ENCODE results near the gene ATRN. TPM values are rescaled to one million over a fixed set of nuclear protein-coding genes. Genes with fewer than 3 reads are reported as not detected.

Gene ATRN
- total and polyA plus RNA-seq, 2 of the 8 experiments (the other 6 are each of a cell fraction or from before 2014, with no cell fraction given), result 12.0 to 17.4 TPM

DNA sequence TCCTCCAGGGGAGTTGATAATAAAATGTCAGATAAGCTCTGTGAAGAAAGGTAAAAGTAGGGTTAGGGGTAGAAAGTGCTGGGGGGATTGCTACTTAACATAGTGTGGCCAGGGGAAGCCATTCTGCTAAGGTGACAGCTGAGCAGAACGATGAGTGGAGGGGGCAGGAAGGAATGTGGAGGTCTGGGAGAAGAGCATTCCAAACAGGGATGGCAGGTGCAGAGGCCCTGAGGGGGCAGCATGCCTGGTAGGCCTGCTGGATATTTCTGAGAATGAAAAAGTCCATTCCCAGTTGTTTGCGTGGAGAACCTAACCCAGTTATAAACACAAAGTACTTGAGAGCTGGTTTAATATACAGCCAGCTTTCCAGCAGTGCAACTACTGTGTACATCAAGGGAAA is 183.1 kb downstream of the ATRN start:
- FAIRE-seq (no peak), DNase-seq (ENCODE audit: low read depth in 1 of 2, low spot score in 2 of 2) (no peak)
- ChIA-PET POLR2A (ENCODE audit: partially characterized antibody) (no interaction called here), CTCF (ENCODE audit: partially characterized antibody) (interaction anchor here (0.8 to 2.1 kb wide), 6 partner anchors 15 to 90 kb away, joined by 3 to 9 read pairs (median 4); no protein-coding TSS in a partner anchor)
- H3K23me2 ChIP-seq (ENCODE audit: low read depth, low read length), result no peaks in the 10 kb centered on the region
- no peaks in the 10 kb centered on the region for H4K20me1 ChIP-seq (replicated peaks in 1 of 2; ENCODE audit: control insufficient read depth in 1 of 2, insufficient read depth in 2 of 2, low read length in 2 of 2)
- H3K4me1 ChIP-seq (replicated peaks in 1 of 4; ENCODE audit: control insufficient read depth in 3 of 4, insufficient read depth in 4 of 4, low read length in 3 of 4), result no peaks in the 10 kb centered on the region; a peak in 1 of 7 replicates
- no peaks in the 10 kb centered on the region for H3K79me2 ChIP-seq (ENCODE audit: control insufficient read depth in 1 of 2, insufficient read depth in 2 of 2, low read length in 2 of 2)
- H3K14ac ChIP-seq (ENCODE audit: insufficient read length), result no peak overlapping the region
- H3K27me3 ChIP-seq (replicated peaks in 1 of 4; ENCODE audit: control insufficient read depth in 3 of 4, extremely low read depth in 1 of 4, insufficient read depth in 3 of 4, low read length in 3 of 4), result no peaks in the 10 kb centered on the region
- no peak overlapping the region for H3K23ac ChIP-seq (ENCODE audit: insufficient read length)
- no peak overlapping the region for H3K4me3 ChIP-seq (ENCODE audit: extremely low read depth in 1 of 4, insufficient read depth in 2 of 4, low read depth in 3 of 4, low read length in 4 of 4)
- no peak overlapping the region for H2BK12ac ChIP-seq (ENCODE audit: low read depth, low read length)
- no peak overlapping the region for H2AFZ ChIP-seq (ENCODE audit: low read length)
- no peak overlapping the region for H2BK15ac ChIP-seq (ENCODE audit: low read length)
- no peak overlapping the region for H4K8ac ChIP-seq (ENCODE audit: extremely low read depth, insufficient read depth, low read length)
- no peak overlapping the region for H3K27ac ChIP-seq (ENCODE audit: low read depth, low read length)
- H3K56ac ChIP-seq (replicated peaks; ENCODE audit: insufficient read length, low read depth, low read length), result no peak overlapping the region
- H3K9ac ChIP-seq (replicated peaks in 1 of 4; ENCODE audit: extremely low read depth in 1 of 4, low read depth in 3 of 4, low read length in 3 of 4), result no peak overlapping the region
- no peak overlapping the region for H3K18ac ChIP-seq (ENCODE audit: extremely low read depth, low read length)
- H3K36me3 ChIP-seq (ENCODE audit: control insufficient read depth in 2 of 4, insufficient read depth in 4 of 4, low read length in 3 of 4), result no peaks in the 10 kb centered on the region
- no peak overlapping the region for H2BK5ac ChIP-seq (ENCODE audit: low read depth, low read length)
- no peak overlapping the region for H2BK20ac ChIP-seq (ENCODE audit: low read length)
- no peaks in the 10 kb centered on the region for H3K9me3 ChIP-seq (ENCODE audit: insufficient read depth in 2 of 2, low read depth in 1 of 2, low read length in 1 of 2)
- H4K5ac ChIP-seq (ENCODE audit: insufficient read length, low read depth, low read length), result no peak overlapping the region
- H2BK120ac ChIP-seq (replicated peaks; ENCODE audit: low read depth, low read length), result no peak overlapping the region
- H2AK5ac ChIP-seq (ENCODE audit: low read depth, low read length), result no peak overlapping the region
- H3K4ac ChIP-seq (replicated peaks; ENCODE audit: insufficient read length, low read depth, low read length), result no peak overlapping the region
- H3K79me1 ChIP-seq (ENCODE audit: low read depth, low read length), result no peaks in the 10 kb centered on the region
- no peak overlapping the region for H3K4me2 ChIP-seq (ENCODE audit: insufficient read depth in 1 of 2, low read depth in 2 of 2, low read length in 2 of 2)
- WGBS, 2 experiments (ENCODE audit: extremely low coverage in 1 of 2, insufficient coverage in 1 of 2, insufficient read length in 1 of 2, insufficient replicate concordance in 2 of 2, low coverage in 1 of 2, low lambda C conversion rate in 2 of 2, missing lambda C conversion rate in 1 of 2), result 68% methylated on average over 2 of the region's 2 CpGs; no CpG with 5 or more reads in 1 of the 2 experiments
- H4K91ac ChIP-seq (replicated peaks; ENCODE audit: insufficient read length, low read length), result no peak overlapping the region
- TF ChIP-seq CTBP2 (IDR thresholded peaks at IDR 0.05; ENCODE audit: borderline replicate concordance, insufficient read depth, insufficient read length, low read length) (no peak), JUND (IDR thresholded peaks at IDR 0.05; ENCODE audit: low read length) (no peak), YY1 (IDR thresholded peaks at IDR 0.05; ENCODE audit: low read depth, low read length) (no peak), CHD2 (IDR thresholded peaks at IDR 0.05; ENCODE audit: low read length) (no peak), GABPA (IDR thresholded peaks at IDR 0.05; ENCODE audit: borderline replicate concordance, insufficient read depth, low read length) (no peak), TBP (IDR thresholded peaks at IDR 0.05; ENCODE audit: low read depth, low read length) (no peak), PHF8 (conservative IDR thresholded peaks at IDR 0.05; ENCODE audit: low read depth, low read length) (no peak), KDM5A (IDR thresholded peaks at IDR 0.05; ENCODE audit: low read length) (no peak), RNF2 (IDR thresholded peaks at IDR 0.05; ENCODE audit: borderline replicate concordance, low read depth, low read length, missing control alignments, poor library complexity, severe bottlenecking) (no peak), EZH2 (IDR thresholded peaks at IDR 0.05; ENCODE audit: low read depth, low read length, severe bottlenecking) (no peak), SP1 (IDR thresholded peaks at IDR 0.05; ENCODE audit: low read depth, low read length) (no peak)
- TF ChIP-seq, protein P1, sequence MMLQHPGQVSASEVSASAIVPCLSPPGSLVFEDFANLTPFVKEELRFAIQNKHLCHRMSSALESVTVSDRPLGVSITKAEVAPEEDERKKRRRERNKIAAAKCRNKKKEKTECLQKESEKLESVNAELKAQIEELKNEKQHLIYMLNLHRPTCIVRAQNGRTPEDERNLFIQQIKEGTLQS (IDR thresholded peaks at IDR 0.05; ENCODE audit: insufficient read depth, low read depth, low read length), result no peak
- TF ChIP-seq, protein P2, sequence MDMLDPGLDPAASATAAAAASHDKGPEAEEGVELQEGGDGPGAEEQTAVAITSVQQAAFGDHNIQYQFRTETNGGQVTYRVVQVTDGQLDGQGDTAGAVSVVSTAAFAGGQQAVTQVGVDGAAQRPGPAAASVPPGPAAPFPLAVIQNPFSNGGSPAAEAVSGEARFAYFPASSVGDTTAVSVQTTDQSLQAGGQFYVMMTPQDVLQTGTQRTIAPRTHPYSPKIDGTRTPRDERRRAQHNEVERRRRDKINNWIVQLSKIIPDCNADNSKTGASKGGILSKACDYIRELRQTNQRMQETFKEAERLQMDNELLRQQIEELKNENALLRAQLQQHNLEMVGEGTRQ (IDR thresholded peaks at IDR 0.05; ENCODE audit: low read length), result no peak

All from H1 (cell line).